DND-41 (cell line): ENCODE measurements around the gene CSNK1G2.

ENCODE experiments used
- ATAC-seq: fragments of 200-7000 bp; cut with Tn5 transposase; 3 replicates; pipeline ENCODE4 v1.9.1; 2021; ENCODE audit warnings: low read depth; ENCODE audit not compliant: insufficient read depth
- DNase-seq: peaks from one replicate; pipeline ENCODE4 v3.0.0-alpha.2; 2020
- H2AFZ ChIP-seq: 2 replicates; pipeline ENCODE4 v1.6.0; 2012; ENCODE audit warnings: low read depth, low read length
- H3K27ac ChIP-seq: 2 replicates; pipeline ENCODE4 v1.5.1; 2012; ENCODE audit warnings: low read length, inconsistent platforms
- H3K27me3 ChIP-seq: fragments of 200-600 bp; sonication (generic); 2 replicates; pipeline ENCODE4 v1.6.0; 2012; ENCODE audit warnings: low read length, mild to moderate bottlenecking, inconsistent platforms; ENCODE audit not compliant: insufficient read depth, poor library complexity
- H3K36me3 ChIP-seq: 2 replicates; pipeline ENCODE4 v1.5.1; 2012; ENCODE audit warnings: low read length, inconsistent platforms; ENCODE audit not compliant: insufficient read depth
- H3K4me1 ChIP-seq: 2 replicates; pipeline ENCODE4 v1.5.1; 2012; ENCODE audit warnings: mild to moderate bottlenecking, low read length; ENCODE audit not compliant: insufficient read depth
- H3K4me2 ChIP-seq: 2 replicates; pipeline ENCODE4 v1.6.0; 2012; ENCODE audit warnings: mild to moderate bottlenecking, moderate library complexity, low read length, inconsistent platforms; ENCODE audit not compliant: insufficient read depth
- H3K4me3 ChIP-seq, 2 experiments: fragments of 200-600 bp in 1 of 2; shearing (Covaris generic) in 1 of 2; 2 replicates each; pipeline ENCODE4 v1.5.1; 2012 to 2016; ENCODE audit warnings: inconsistent platforms in 2 of 2, low read length in 2 of 2, mild to moderate bottlenecking in 2 of 2, low read depth in 1 of 2, moderate library complexity in 1 of 2
- H3K79me2 ChIP-seq: 2 replicates; pipeline ENCODE4 v1.6.0; 2012; ENCODE audit warnings: low read length, inconsistent platforms; ENCODE audit not compliant: insufficient read depth
- H3K9ac ChIP-seq: 2 replicates; pipeline ENCODE4 v1.6.0; 2012; ENCODE audit warnings: low read depth, mild to moderate bottlenecking, inconsistent platforms, low read length, moderate library complexity
- H3K9me3 ChIP-seq: 2 replicates; pipeline ENCODE4 v1.5.1; 2012; ENCODE audit warnings: low read length, moderate library complexity, mild to moderate bottlenecking, inconsistent platforms; ENCODE audit not compliant: insufficient read depth, severe bottlenecking
- H4K20me1 ChIP-seq: 2 replicates; pipeline ENCODE4 v1.6.0; 2012; ENCODE audit warnings: low read length; ENCODE audit not compliant: insufficient read depth
- CTCF ChIP-seq: IDR thresholded peaks from 2 replicates; pipeline ENCODE4 v1.5.1; 2012; ENCODE audit warnings: borderline replicate concordance, low read length, moderate library complexity, mild to moderate bottlenecking; ENCODE audit not compliant: poor library complexity, severe bottlenecking; ENCODE audit errors: extremely low read depth
- EZH2 ChIP-seq: IDR thresholded peaks from 3 replicates; pipeline ENCODE4 v1.6.1; 2012; ENCODE audit warnings: borderline replicate concordance, low read depth, mild to moderate bottlenecking, moderate library complexity, low read length, inconsistent platforms; ENCODE audit not compliant: severe bottlenecking

CSNK1G2 gene

GRCh38 chr19:1901940-1902404 is 39.0 kb upstream of the CSNK1G2 start:
- Histone ChIP-seq H3K9me3 (no peaks in the 10 kb centered on the region), H4K20me1 (no peaks in the 10 kb centered on the region), H3K27me3 (no peaks in the 10 kb centered on the region), H3K4me3 (no peak overlapping the region), H3K4me1 (peaks cover 22% of the 10 kb centered on the region), H3K79me2 (peaks cover 16% of the 10 kb centered on the region), H3K9ac (no peak overlapping the region), H3K27ac (no peak overlapping the region), H2AFZ (no peak overlapping the region), H3K4me2 (no peak overlapping the region), H3K36me3 (no peaks in the 10 kb centered on the region)
- DNase-seq (no peak), ATAC-seq (no peak)
- TF ChIP-seq CTCF = no peak
- TF ChIP-seq EZH2 = no peak

- no peak overlapping the region for H3K9ac ChIP-seq
- peaks cover 5% of the 10 kb centered on the region; the same call in 1 of the 2 replicates for H4K20me1 ChIP-seq
- peaks cover 23% of the 10 kb centered on the region for H3K4me1 ChIP-seq
- DNase-seq = no peak
- TF ChIP-seq CTCF (no peak), EZH2 (no peak)
- no peak for ATAC-seq
- H3K79me2 ChIP-seq = peaks cover 25% of the 10 kb centered on the region
- H3K27ac ChIP-seq = no peak overlapping the region
- no peaks in the 10 kb centered on the region for H3K27me3 ChIP-seq
- H3K4me2 ChIP-seq = no peak overlapping the region
- no peak overlapping the region for H2AFZ ChIP-seq
- H3K36me3 ChIP-seq = peaks cover 3% of the 10 kb centered on the region; the same call in 1 of the 2 replicates
- H3K4me3 ChIP-seq = no peak overlapping the region
- no peaks in the 10 kb centered on the region for H3K9me3 ChIP-seq
These were observed 38.0 kb upstream of the CSNK1G2 start for GRCh38 chr19:1902923-1903322.

GRCh38 chr19:1904860-1905109 is 36.2 kb upstream of the CSNK1G2 start:
- DNase-seq (no peak), ATAC-seq (no peak)
- Histone ChIP-seq H3K4me3 (peak overlapping the region in 1 of 2 experiments; percentile 23; a peak in 2 of 4 replicates), H3K9ac (peak overlapping the region; percentile 76), H3K4me2 (peak overlapping the region; percentile 49), H3K9me3 (no peaks in the 10 kb centered on the region), H3K36me3 (peaks cover 11% of the 10 kb centered on the region), H2AFZ (peak overlapping the region; percentile 48), H3K27me3 (no peaks in the 10 kb centered on the region), H3K27ac (peak overlapping the region; percentile 51), H3K4me1 (peaks cover 28% of the 10 kb centered on the region), H3K79me2 (peaks cover 42% of the 10 kb centered on the region), H4K20me1 (peaks cover 18% of the 10 kb centered on the region)
- TF ChIP-seq CTCF (no peak), EZH2 (no peak)
